T-helper 1 cell treated with Interleukin-12 subunit alpha and Interleukin-12 subunit beta and Interleukin-4 antibody, amounts not matched to agents 30 ng/mL and 1 ng/mL, for 36 hours (primary cell): ENCODE results near the gene RASIP1. TPM values are rescaled to one million over a fixed set of nuclear protein-coding genes. Genes with fewer than 3 reads are reported as not detected.

Experiments used
- intact Hi-C: fragments of 100-400 bp; cut with micrococcal nuclease; formaldehyde crosslinking; loops from one replicate; pipeline ENCODE4 v1.15.1; 2024
- total RNA-seq: library from RNA; stranded (reverse); gene quantifications from 2 replicates; pipeline ENCODE4 v1.2.3, GENCODE V29; 2022

The RASIP1 gene
- total RNA-seq, 1 donor from 2014 or later, result 0.15 TPM

GRCh38 chr19:48676487-48676886 is 63.9 kb downstream of the RASIP1 start:
- intact Hi-C loops, result no loop called here

- intact Hi-C loops, result loop anchor here (1.0 kb wide), 3 partner anchors 29 to 64 kb away; partner anchors contain the start of gene CA11
Measured at GRCh38 chr19:48674921-48675824, 65.2 kb downstream of the RASIP1 start.

DNA sequence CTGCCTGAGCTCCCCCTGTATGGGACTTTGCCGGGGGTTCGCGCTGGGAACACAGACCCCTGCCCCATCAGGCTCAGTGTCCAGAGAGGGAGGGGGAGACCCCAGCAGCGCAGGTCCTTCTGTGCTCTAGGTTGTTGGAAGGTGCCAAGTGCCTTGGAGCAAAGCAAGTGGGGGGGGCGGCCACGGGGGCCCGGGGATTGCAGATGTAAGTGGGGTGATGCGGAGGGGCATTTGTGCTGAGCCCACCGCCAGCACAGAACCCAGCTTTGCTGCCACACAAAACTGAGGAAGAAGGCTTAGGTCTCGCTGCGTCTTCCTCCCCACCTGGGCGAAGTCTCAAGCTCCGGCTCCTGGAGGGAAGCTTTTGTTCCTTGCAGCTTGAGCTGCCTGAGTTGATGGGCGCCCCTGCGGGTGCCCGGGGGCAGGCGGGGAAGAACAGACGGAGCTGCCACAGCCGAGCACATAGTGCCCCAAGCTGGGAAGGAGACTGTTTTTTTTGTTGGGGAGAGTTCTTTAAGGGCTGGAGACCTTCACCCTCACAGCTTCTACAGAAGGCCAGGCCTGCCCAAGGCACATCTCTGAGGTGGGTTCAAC is 66.1 kb downstream of the RASIP1 start:
- intact Hi-C loops, result no loop called here

- intact Hi-C loops, result no loop called here
Measured at GRCh38 chr19:48673436-48674100, 66.8 kb downstream of the RASIP1 start.

DNA sequence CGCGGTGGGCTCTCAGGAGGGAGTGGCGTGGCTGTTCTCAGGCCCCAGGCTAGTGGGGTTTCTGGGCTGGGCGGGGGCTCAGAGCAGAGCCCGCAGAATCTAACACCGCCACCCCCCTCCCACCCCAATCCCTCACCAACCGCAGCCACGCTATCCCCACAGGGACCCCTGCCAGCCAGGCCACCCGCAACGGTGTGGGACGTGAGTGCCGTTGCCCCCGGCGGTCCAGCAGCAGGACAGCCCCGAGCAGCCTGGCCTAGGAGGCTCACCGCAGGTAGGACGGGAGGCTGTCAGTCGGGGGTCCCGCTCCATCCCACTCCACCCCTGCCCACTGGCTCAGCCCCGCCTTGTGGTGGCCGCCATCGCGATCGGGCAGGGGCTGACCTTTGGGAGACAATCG is 67.4 kb downstream of the RASIP1 start, which contains the start of gene NTN5:
Gene NTN5, minus strand, starts transcription at position 24 of the 400 bp plus-strand sequence. CDS start 2,031 bp downstream, outside the sequence.
- intact Hi-C loops, result no loop called here

DNA sequence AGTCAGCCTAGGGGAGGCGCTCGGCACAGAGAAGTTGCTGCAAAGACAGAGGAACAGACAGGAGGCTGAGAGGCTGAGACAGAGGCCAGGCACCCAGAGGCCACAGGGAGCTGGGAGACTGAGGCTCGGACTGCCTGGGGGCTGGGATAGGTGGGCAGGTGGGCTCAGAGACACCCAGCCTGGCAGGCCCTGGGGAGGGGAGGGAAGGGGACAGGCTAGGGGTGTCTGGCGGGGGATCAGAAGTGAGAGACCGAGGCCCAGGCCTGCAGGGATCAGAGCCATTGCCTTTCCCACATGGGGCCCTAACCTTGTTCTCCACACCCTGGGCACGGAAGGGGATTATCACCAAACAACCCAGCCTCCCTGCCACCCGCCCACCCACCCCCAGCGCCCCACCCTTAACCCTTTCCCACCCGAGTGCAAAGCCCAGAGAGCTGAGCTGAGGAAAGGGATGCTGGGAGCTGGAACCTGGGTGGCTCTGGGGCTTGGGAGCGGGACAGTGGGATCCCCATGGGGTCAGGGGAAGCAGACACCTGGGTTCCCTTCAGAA is 68.9 kb downstream of the RASIP1 start:
- intact Hi-C loops, result no loop called here

GRCh38 chr19:48670699-48671445 is 69.5 kb downstream of the RASIP1 start:
- intact Hi-C loops, result no loop called here

Other genes with a start within 250 kb of the RASIP1 start
- gene LMTK3, start 228.8 kb downstream of the RASIP1 start, total RNA-seq, result 4.5 and 5.0 TPM in 2 replicates
- 0.29 and 0.32 TPM in 2 replicates for gene SULT2B1, start 188.4 kb downstream of the RASIP1 start, total RNA-seq
- gene SPACA4, start 133.9 kb downstream of the RASIP1 start, total RNA-seq, result not detected in 2 replicates
- 2.8 and 3.1 TPM in 2 replicates for gene FAM83E, start 125.5 kb downstream of the RASIP1 start, total RNA-seq
- gene RPL18, start 121.4 kb downstream of the RASIP1 start, total RNA-seq, result 1,358 and 1,391 TPM in 2 replicates
- 32.7 and 41.5 TPM in 2 replicates for gene SPHK2, start 121.1 kb downstream of the RASIP1 start, total RNA-seq
- gene DBP, start 103.2 kb downstream of the RASIP1 start, total RNA-seq, result 6.4 and 8.0 TPM in 2 replicates
- 6.6 and 8.8 TPM in 2 replicates for gene CA11, start 94.4 kb downstream of the RASIP1 start, total RNA-seq
- 0.51 and 0.81 TPM in 2 replicates for gene NTN5, start 67.6 kb downstream of the RASIP1 start, total RNA-seq
- gene FUT2, start 44.6 kb downstream of the RASIP1 start, total RNA-seq, result not detected in 2 replicates
- 1.4 and 1.6 TPM in 2 replicates for gene MAMSTR, start 20.9 kb downstream of the RASIP1 start, total RNA-seq
- not detected in 2 replicates for gene IZUMO1, start 6.3 kb upstream of the RASIP1 start, total RNA-seq
- 0.29 and 0.54 TPM in 2 replicates for gene FUT1, start 12.0 kb upstream of the RASIP1 start, total RNA-seq
- gene FGF21, start 14.9 kb upstream of the RASIP1 start, total RNA-seq, result not detected in 2 replicates
- gene BCAT2, start 70.4 kb upstream of the RASIP1 start, total RNA-seq, result 55.1 and 56.3 TPM in 2 replicates
- 1.3 TPM in 2 replicates for gene HSD17B14, start 95.9 kb upstream of the RASIP1 start, total RNA-seq
- 1.3 and 3.2 TPM in 2 replicates for gene PLEKHA4, start 128.0 kb upstream of the RASIP1 start, total RNA-seq
- gene PPP1R15A, start 131.8 kb upstream of the RASIP1 start, total RNA-seq, result 37.9 and 38.1 TPM in 2 replicates
- gene TULP2, start 158.1 kb upstream of the RASIP1 start, total RNA-seq, result not detected in 2 replicates
- 273 and 277 TPM in 2 replicates for gene NUCB1, start 159.7 kb upstream of the RASIP1 start, total RNA-seq
- gene DHDH, start 193.1 kb upstream of the RASIP1 start, total RNA-seq, result 0.34 TPM in 1 of 2 replicates, not detected in the other
- gene BAX, start 214.3 kb upstream of the RASIP1 start, total RNA-seq, result 376 and 407 TPM in 2 replicates
- 1,064 and 1,113 TPM in 2 replicates for gene FTL, start 224.7 kb upstream of the RASIP1 start, total RNA-seq